ENCODE measurements around the gene ACTR10. TPM values are rescaled to one million over a fixed set of nuclear protein-coding genes. Genes with fewer than 3 reads are reported as not detected.

Gene ACTR10
- total and polyA plus RNA-seq, 2 donors (not counting 1 experiment from before 2014, with no cell fraction given): 28.7 to 40.6 TPM

GRCh38 chr14:58272588-58273372, 72.8 kb downstream of the ACTR10 start:
- Histone ChIP-seq H3K9ac (ENCODE audit: low read length) (no peak overlapping the region), H3K9me3 (ENCODE audit: control extremely low read depth in 1 of 3, control insufficient read depth in 2 of 3, insufficient read depth in 1 of 3, low read length in 2 of 3) (no peaks in the 10 kb centered on the region), H3K4me1 (ENCODE audit: control insufficient read depth in 2 of 2, insufficient read depth in 2 of 2, low read length in 2 of 2) (peaks cover 0 to 10% of the 10 kb centered on the region in 2 donors), H4K20me1 (ENCODE audit: control insufficient read depth, insufficient read depth, low read length, poor library complexity, severe bottlenecking) (peaks cover 31% of the 10 kb centered on the region), H3K27ac (ENCODE audit: low read length in 2 of 2) (no peak overlapping the region), H3K4me3 (ENCODE audit: control extremely low read depth in 1 of 5, extremely low read depth in 1 of 5, insufficient read depth in 1 of 5, low read depth in 2 of 5, low read length in 4 of 5) (no peak overlapping the region), H3K79me2 (ENCODE audit: control insufficient read depth, insufficient read depth, low read length) (peaks cover 51% of the 10 kb centered on the region), H3K4me2 (replicated peaks; ENCODE audit: low read depth, low read length, poor library complexity, severe bottlenecking) (no peak overlapping the region), H3K36me3 (replicated peaks in 1 of 2; ENCODE audit: control extremely low read depth in 1 of 2, control insufficient read depth in 1 of 2, extremely low read depth in 1 of 2, insufficient read depth in 2 of 2, low read length in 1 of 2) (peaks cover 24 to 56% of the 10 kb centered on the region in 2 experiments), H3K27me3 (replicated peaks in 1 of 4; ENCODE audit: control extremely low read depth in 1 of 4, control insufficient read depth in 3 of 4, insufficient read depth in 4 of 4, low read length in 3 of 4) (no peaks in the 10 kb centered on the region), H2AFZ (ENCODE audit: insufficient read depth, low read depth, low read length, poor library complexity, severe bottlenecking) (no peak overlapping the region)
- no peak for DNase-seq
- Mint-ChIP-seq H3K27ac (no peak overlapping the region), H3K9me3 (ENCODE audit: insufficient read depth) (no peaks in the 10 kb centered on the region), H3K4me3 (no peak overlapping the region), H3K4me1 (peaks cover 28% of the 10 kb centered on the region), H3K27me3 (no peaks in the 10 kb centered on the region)
- WGBS (ENCODE audit: insufficient coverage): 83% methylated on average over 1 of the region's 4 CpGs
- ChIA-PET POLR2A (no interaction called here), CTCF (no interaction called here)
- intact Hi-C loops (cut with micrococcal nuclease): no loop called here
- ATAC-seq (ENCODE audit: low read depth): no peak
- no peak for TF ChIP-seq EZH2 (IDR thresholded peaks at IDR 0.05; ENCODE audit: borderline replicate concordance, insufficient read depth, low read depth, low read length, poor library complexity, severe bottlenecking)

- Histone ChIP-seq H3K4me1 (ENCODE audit: control insufficient read depth in 2 of 2, insufficient read depth in 2 of 2, low read length in 2 of 2) (peaks cover 0 to 10% of the 10 kb centered on the region in 2 donors), H3K4me2 (replicated peaks; ENCODE audit: low read depth, low read length, poor library complexity, severe bottlenecking) (no peak overlapping the region), H3K4me3 (ENCODE audit: control extremely low read depth in 1 of 5, extremely low read depth in 1 of 5, insufficient read depth in 1 of 5, low read depth in 2 of 5, low read length in 4 of 5) (no peak overlapping the region), H3K79me2 (ENCODE audit: control insufficient read depth, insufficient read depth, low read length) (peaks cover 72% of the 10 kb centered on the region), H3K36me3 (replicated peaks in 1 of 2; ENCODE audit: control extremely low read depth in 1 of 2, control insufficient read depth in 1 of 2, extremely low read depth in 1 of 2, insufficient read depth in 2 of 2, low read length in 1 of 2) (peaks cover 15 to 53% of the 10 kb centered on the region in 2 experiments), H2AFZ (ENCODE audit: insufficient read depth, low read depth, low read length, poor library complexity, severe bottlenecking) (no peak overlapping the region), H3K27ac (ENCODE audit: low read length in 2 of 2) (peak overlapping the region in 1 of 2 donors; percentile 37), H3K9ac (ENCODE audit: low read length) (no peak overlapping the region), H3K9me3 (ENCODE audit: control extremely low read depth in 1 of 3, control insufficient read depth in 2 of 3, insufficient read depth in 1 of 3, low read length in 2 of 3) (no peaks in the 10 kb centered on the region), H3K27me3 (replicated peaks in 1 of 4; ENCODE audit: control extremely low read depth in 1 of 4, control insufficient read depth in 3 of 4, insufficient read depth in 4 of 4, low read length in 3 of 4) (no peaks in the 10 kb centered on the region), H4K20me1 (ENCODE audit: control insufficient read depth, insufficient read depth, low read length, poor library complexity, severe bottlenecking) (peaks cover 31% of the 10 kb centered on the region)
- ATAC-seq (ENCODE audit: low read depth) (no peak), DNase-seq (no peak)
- TF ChIP-seq CTCF (IDR thresholded peaks at IDR 0.05): no peak
- no peak for TF ChIP-seq EZH2 (IDR thresholded peaks at IDR 0.05; ENCODE audit: borderline replicate concordance, insufficient read depth, low read depth, low read length, poor library complexity, severe bottlenecking)
- Mint-ChIP-seq H3K4me1 (peaks cover 33% of the 10 kb centered on the region), H3K27me3 (no peaks in the 10 kb centered on the region), H3K9me3 (ENCODE audit: insufficient read depth) (no peaks in the 10 kb centered on the region), H3K27ac (no peak overlapping the region), H3K4me3 (no peak overlapping the region)
- POLR2A ChIA-PET: no interaction called here
- intact Hi-C loops (cut with micrococcal nuclease): no loop called here
- CTCF ChIA-PET: no interaction called here
Observed at GRCh38 chr14:58274881-58275280, 74.9 kb downstream of the ACTR10 start.

Data from B cell (primary cell).